Measurements from ENCODE around the gene ARHGEF28.

ARHGEF28 gene

DNA sequence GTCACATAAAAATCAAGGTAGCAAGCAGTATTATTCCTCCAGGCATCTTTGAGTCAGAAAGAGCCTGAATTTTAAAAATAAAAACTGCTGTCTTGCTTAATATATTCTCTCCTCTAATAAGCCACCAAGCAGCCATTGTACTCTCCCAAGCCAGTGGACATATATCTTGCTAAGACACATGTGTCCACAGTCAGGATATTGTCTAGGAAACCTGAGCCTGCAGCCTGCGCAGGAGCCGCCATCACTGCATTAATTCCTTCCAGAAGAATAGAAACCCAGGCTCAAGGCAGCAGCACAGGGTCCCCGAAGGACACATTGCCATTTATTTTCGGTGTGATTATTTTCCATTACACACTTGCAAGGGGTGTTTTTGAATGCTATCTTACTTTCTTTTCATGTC lies 345.3 kb downstream of the ARHGEF28 start:
- DNase-seq = no peak
- in situ Hi-C loops (cut with HindIII; ENCODE audit: low pct_ligation_motif_present, low pct_unique_long_range_greater_than_20kb, low sequenced_read_pairs) = no loop called here

DNA sequence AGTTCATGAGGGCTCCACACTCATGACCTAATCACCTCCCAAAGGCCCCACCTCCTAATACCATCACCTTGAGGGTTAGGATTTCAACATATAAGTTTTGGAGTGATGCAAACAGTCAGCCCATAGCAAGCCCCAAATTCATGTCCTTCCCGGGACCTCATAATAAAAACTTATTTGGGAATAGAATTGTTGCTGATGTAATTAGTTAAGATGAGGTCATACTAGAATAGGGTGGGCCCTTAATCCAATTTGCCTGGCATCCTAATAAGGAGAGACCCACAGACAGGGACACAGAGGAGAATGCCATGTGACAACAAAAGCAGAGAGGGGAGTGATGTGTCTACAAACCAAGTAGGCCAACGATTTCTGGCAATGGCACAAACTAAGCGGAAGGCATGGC lies 347.1 kb downstream of the ARHGEF28 start:
- in situ Hi-C loops (cut with HindIII; ENCODE audit: low pct_ligation_motif_present, low pct_unique_long_range_greater_than_20kb, low sequenced_read_pairs) = no loop called here
- no peak for DNase-seq

DNA sequence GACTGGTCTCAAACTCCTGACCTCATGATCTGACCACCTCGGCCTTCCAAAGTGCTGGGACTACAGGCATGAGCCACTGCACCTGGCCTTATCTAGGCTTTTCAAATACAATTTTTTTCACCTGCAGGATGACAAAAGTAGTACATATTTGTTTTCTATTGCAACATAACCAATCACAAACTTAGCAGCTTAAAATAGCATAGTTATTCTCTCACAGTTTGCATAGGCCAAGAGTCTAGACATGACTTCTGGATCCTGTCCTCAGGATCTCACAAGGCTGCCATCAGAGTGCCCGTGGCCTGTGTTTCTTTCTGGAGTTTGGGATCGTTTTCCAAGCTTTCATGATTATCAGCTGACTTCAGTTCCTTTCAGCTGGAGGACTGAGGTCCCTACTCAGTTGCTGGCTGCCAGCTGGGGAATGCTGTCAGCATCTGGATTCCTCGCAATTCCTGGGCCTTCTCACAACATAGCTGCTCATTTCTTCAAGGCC lies 348.9 kb downstream of the ARHGEF28 start:
- in situ Hi-C loops (cut with HindIII; ENCODE audit: low pct_ligation_motif_present, low pct_unique_long_range_greater_than_20kb, low sequenced_read_pairs) = no loop called here

DNA sequence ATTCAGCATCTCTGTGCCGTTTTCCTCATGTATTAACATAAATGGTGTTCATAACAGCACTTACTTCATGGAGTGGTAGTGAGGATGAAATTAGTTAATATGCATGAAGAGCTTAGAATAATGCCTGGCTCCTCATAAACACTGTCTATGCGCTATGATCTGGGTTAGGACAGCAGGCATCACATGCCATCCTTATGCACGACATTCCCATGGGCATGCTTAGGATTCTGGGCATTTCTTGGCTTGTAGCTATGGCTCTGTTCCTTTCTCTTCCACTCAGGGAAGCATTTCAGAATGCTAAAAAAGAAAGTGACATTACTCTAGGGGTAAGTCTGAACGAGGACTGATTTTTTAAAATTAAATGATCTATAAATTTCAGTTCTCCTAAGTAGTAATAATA lies 349.8 kb downstream of the ARHGEF28 start:
- in situ Hi-C loops (cut with HindIII; ENCODE audit: low pct_ligation_motif_present, low pct_unique_long_range_greater_than_20kb, low sequenced_read_pairs) = no loop called here
- DNase-seq = no peak

More for the DNA sequence above, 348.9 kb downstream of the ARHGEF28 start:
- DNase-seq = no peak

DNA sequence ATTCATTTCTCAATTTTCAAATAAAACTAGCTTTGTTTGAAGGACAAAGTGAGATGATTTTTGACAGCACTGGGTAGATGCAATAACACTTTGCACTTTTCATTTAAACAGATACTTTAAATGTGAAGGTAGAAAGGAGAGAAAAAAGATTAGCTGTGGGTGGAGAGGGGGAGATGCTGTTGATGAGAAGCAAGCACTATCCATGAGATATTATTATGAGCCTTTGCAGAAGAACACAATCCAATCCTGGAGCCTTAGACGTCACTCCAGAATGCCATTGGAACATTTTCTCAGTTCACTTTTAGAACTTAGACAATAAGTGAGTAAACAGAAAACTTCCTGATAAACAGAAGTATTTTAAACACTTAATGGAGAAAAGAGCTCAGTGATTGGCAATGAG lies 351.1 kb downstream of the ARHGEF28 start:
- DNase-seq = no peak
- in situ Hi-C loops (cut with HindIII; ENCODE audit: low pct_ligation_motif_present, low pct_unique_long_range_greater_than_20kb, low sequenced_read_pairs) = no loop called here

DNA sequence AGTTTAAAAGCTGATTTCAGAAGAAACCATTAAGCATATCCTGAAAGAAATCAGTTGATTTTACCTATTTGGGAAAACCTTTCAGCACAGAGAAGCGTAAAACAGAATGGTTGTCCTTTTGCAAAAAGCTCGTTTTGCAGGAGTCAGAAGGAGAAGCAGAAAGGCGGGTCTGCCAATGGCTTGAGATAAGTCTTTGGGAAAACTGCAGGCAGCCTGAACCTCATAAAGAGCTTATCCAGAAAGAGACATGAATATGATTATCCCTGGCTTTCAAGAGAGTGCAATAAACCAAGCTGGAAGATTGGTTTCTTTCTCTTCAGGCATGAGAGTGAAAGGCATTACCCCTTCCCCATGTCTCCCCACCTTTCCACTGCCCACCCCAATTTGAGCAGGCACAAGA lies 353.3 kb downstream of the ARHGEF28 start:
- in situ Hi-C loops (cut with HindIII; ENCODE audit: low pct_ligation_motif_present, low pct_unique_long_range_greater_than_20kb, low sequenced_read_pairs) = no loop called here
- DNase-seq = no peak

DNA sequence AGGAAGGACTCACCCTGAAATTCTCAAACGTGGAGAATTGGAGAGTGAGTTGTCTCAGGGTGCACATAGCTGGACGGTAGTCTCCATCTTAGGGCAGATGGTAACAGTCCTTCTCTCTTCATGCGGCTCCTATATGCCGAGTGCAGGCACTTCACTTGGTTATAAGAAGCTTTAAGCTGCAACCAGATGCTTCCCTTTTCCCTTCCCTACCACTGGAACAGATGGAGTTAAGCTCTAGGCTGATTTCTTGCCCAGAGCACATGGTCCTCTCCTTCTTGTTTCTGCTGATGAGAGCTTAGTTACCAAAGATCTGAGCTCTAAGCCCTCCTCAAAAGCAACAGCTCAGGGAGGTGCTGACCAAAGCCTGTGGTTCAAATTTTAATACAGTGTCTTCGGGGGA lies 355.7 kb downstream of the ARHGEF28 start:
- no peak for DNase-seq
- in situ Hi-C loops (cut with HindIII; ENCODE audit: low pct_ligation_motif_present, low pct_unique_long_range_greater_than_20kb, low sequenced_read_pairs) = no loop called here

DNA sequence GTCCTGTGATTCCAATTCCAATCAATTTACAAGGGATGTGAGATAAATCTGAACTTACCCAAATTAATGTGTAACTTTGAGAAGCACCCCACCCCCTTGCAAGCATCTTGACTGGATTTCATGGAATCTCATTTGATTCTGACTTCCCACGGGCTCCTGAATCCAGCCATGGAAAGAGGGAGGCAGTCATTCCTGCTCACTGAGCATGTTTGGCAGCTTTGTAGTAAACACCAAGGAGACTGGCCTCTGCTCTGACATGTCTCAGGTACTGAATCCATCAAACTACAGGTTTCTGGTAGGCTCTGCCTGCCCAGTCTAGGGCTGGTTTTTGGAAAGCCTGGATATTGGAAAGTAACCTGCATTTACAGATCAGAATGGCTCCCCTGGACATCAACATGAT lies 357.6 kb downstream of the ARHGEF28 start:
- no peak for DNase-seq
- in situ Hi-C loops (cut with HindIII; ENCODE audit: low pct_ligation_motif_present, low pct_unique_long_range_greater_than_20kb, low sequenced_read_pairs) = no loop called here

DNA sequence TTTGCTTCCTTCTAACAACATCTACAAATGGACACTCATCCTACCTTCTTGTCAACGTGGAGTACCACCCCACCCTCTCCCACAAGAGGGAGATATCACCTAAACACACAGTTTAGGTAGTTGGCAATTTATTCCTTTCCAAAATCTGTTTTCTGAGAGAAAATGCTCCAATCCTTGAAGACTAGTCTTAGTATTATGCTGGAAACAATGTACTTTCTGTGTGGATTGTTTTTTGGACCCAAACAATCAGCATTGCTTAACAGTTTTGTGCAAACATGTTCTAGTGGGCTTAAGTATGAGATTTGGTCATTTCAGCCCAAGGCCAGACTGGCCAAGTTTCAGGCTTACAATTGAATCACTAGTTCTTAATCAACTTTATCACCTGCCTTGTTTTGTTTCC lies 359.1 kb downstream of the ARHGEF28 start:
- in situ Hi-C loops (cut with HindIII; ENCODE audit: low pct_ligation_motif_present, low pct_unique_long_range_greater_than_20kb, low sequenced_read_pairs) = no loop called here
- DNase-seq = no peak

DNA sequence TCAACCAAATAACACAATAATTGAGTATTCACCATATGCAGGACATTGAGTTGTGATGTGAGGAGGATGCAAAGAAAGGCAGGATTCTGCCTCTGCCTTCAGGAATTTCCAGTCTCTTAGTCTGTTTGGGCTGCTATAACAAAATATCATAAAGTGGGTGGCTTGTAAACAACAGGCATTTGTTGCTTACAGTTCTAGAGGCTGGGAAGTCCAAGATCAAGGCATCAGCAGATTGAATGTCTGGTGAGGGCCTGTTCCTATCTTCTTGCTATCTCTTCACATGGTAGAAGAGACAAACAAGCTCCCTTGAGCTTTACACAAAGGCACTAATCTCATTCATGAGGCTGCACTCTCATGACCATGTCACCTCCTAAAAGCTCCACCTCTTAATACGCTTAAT lies 360.7 kb downstream of the ARHGEF28 start:
- in situ Hi-C loops (cut with HindIII; ENCODE audit: low pct_ligation_motif_present, low pct_unique_long_range_greater_than_20kb, low sequenced_read_pairs) = no loop called here
- DNase-seq = no peak

DNA sequence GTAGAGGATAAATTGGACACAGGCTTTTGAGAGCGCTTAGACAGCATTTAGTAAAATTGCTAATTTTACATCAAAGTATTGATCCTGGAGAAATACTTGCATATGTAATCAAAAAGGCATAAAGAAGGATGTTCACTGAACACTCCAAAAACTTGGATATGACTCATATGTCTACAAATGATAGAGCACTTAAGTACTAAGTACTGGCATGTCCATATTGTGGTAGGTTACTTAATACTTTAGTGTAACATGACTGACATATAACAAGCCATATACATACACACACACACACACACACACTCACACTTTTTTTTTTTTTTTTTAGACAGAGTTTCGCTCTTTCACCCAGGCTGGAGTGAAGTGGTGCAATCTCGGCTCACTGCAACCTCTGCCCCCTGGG lies 361.9 kb downstream of the ARHGEF28 start:
- in situ Hi-C loops (cut with HindIII; ENCODE audit: low pct_ligation_motif_present, low pct_unique_long_range_greater_than_20kb, low sequenced_read_pairs) = no loop called here
- no peak for DNase-seq

DNA sequence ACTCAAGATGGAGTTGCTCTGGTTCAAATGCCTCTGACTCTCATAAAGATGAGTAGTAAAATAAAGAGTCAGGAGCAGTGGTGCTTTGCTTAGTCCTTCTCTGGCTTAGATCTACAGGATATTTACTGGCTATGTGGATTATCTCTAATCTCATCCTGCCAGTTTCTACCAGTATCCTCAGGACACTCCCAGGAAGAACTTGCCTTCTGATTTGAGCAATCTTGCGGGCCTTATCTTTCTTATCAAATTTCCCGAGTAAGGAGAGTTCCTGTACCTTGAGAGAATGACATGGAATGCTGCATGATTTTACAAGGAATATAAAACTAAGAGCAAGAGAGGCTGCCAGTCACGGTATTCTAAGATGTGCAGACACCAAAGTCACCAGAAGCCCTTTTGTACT lies 364.0 kb downstream of the ARHGEF28 start:
- no peak for DNase-seq

More for the DNA sequence above, 364.0 kb downstream of the ARHGEF28 start:
- in situ Hi-C loops (cut with HindIII; ENCODE audit: low pct_ligation_motif_present, low pct_unique_long_range_greater_than_20kb, low sequenced_read_pairs) = no loop called here
